ENCODE results near the gene KRTAP12-2.
"Not testable (repeated sequence)": the region's sequence is repeated elsewhere in the genome, so short reads cannot be mapped to it uniquely, and the experiment has no call there.

Gene KRTAP12-2

GRCh38 chr21:44695184-44695583 lies 28.5 kb upstream of the KRTAP12-2 start:
- Histone ChIP-seq H3K9me3 (ENCODE audit: control insufficient read depth, low read length) (no peaks in the 10 kb centered on the region), H3K27ac (ENCODE audit: insufficient read depth, low read depth, low read length, poor library complexity, severe bottlenecking) (no peak overlapping the region), H3K4me3 (ENCODE audit: insufficient read depth, low read depth, low read length) (no peak overlapping the region), H3K36me3 (ENCODE audit: control insufficient read depth, insufficient read depth, low read length) (no peaks in the 10 kb centered on the region), H3K27me3 (ENCODE audit: control insufficient read depth, insufficient read depth, low read length, poor library complexity, severe bottlenecking) (no peaks in the 10 kb centered on the region), H3K4me1 (ENCODE audit: control insufficient read depth, insufficient read depth, low read length) (peaks cover 30% of the 10 kb centered on the region)
- 73 to 78% methylated on average over 8 of the region's 8 CpGs for WGBS, 2 experiments

GRCh38 chr21:44694776-44695175 lies 28.0 kb upstream of the KRTAP12-2 start:
- Histone ChIP-seq H3K27me3 (ENCODE audit: control insufficient read depth, insufficient read depth, low read length, poor library complexity, severe bottlenecking) (no peaks in the 10 kb centered on the region), H3K9me3 (ENCODE audit: control insufficient read depth, low read length) (no peaks in the 10 kb centered on the region), H3K36me3 (ENCODE audit: control insufficient read depth, insufficient read depth, low read length) (no peaks in the 10 kb centered on the region), H3K4me3 (ENCODE audit: insufficient read depth, low read depth, low read length) (no peak overlapping the region), H3K27ac (ENCODE audit: insufficient read depth, low read depth, low read length, poor library complexity, severe bottlenecking) (no peak overlapping the region), H3K4me1 (ENCODE audit: control insufficient read depth, insufficient read depth, low read length) (peaks cover 26% of the 10 kb centered on the region)
- WGBS, 2 experiments: 88 to 89% methylated on average over 11 of the region's 11 CpGs

- H3K27ac ChIP-seq (ENCODE audit: insufficient read depth, low read depth, low read length, poor library complexity, severe bottlenecking): no peak overlapping the region
- H3K9me3 ChIP-seq (ENCODE audit: control insufficient read depth, low read length): no peaks in the 10 kb centered on the region
- no peaks in the 10 kb centered on the region for H3K27me3 ChIP-seq (ENCODE audit: control insufficient read depth, insufficient read depth, low read length, poor library complexity, severe bottlenecking)
- H3K36me3 ChIP-seq (ENCODE audit: control insufficient read depth, insufficient read depth, low read length): no peaks in the 10 kb centered on the region
- WGBS, 2 experiments: 60 to 75% methylated on average over 2 of the region's 2 CpGs
- H3K4me1 ChIP-seq (ENCODE audit: control insufficient read depth, insufficient read depth, low read length): peaks cover 16% of the 10 kb centered on the region
- H3K4me3 ChIP-seq (ENCODE audit: insufficient read depth, low read depth, low read length): no peak overlapping the region
Observed at GRCh38 chr21:44692798-44693512, 26.2 kb upstream of the KRTAP12-2 start.

GRCh38 chr21:44691686-44692085 lies 25.0 kb upstream of the KRTAP12-2 start:
- Histone ChIP-seq H3K36me3 (ENCODE audit: control insufficient read depth, insufficient read depth, low read length) (no peaks in the 10 kb centered on the region), H3K27ac (ENCODE audit: insufficient read depth, low read depth, low read length, poor library complexity, severe bottlenecking) (no peak overlapping the region)

GRCh38 chr21:44689740-44690139 lies 23.0 kb upstream of the KRTAP12-2 start:
- not testable (repeated sequence) for H3K27me3 ChIP-seq (ENCODE audit: control insufficient read depth, insufficient read depth, low read length, poor library complexity, severe bottlenecking); H3K27ac ChIP-seq (ENCODE audit: insufficient read depth, low read depth, low read length, poor library complexity, severe bottlenecking); H3K9me3 ChIP-seq (ENCODE audit: control insufficient read depth, low read length); H3K4me3 ChIP-seq (ENCODE audit: insufficient read depth, low read depth, low read length); H3K36me3 ChIP-seq (ENCODE audit: control insufficient read depth, insufficient read depth, low read length)
- WGBS, 2 experiments: 90 to 91% methylated on average over 3 of the region's 3 CpGs
- peaks cover 14% of the 10 kb centered on the region for H3K4me1 ChIP-seq (ENCODE audit: control insufficient read depth, insufficient read depth, low read length)

More at GRCh38 chr21:44691686-44692085, 25.0 kb upstream of the KRTAP12-2 start:
- 74 to 79% methylated on average over 2 of the region's 2 CpGs for WGBS, 2 experiments
- Histone ChIP-seq H3K27me3 (ENCODE audit: control insufficient read depth, insufficient read depth, low read length, poor library complexity, severe bottlenecking) (no peaks in the 10 kb centered on the region), H3K4me1 (ENCODE audit: control insufficient read depth, insufficient read depth, low read length) (peaks cover 19% of the 10 kb centered on the region), H3K4me3 (ENCODE audit: insufficient read depth, low read depth, low read length) (no peak overlapping the region), H3K9me3 (ENCODE audit: control insufficient read depth, low read length) (no peaks in the 10 kb centered on the region)

GRCh38 chr21:44687671-44688070 lies 20.9 kb upstream of the KRTAP12-2 start:
- no peaks in the 10 kb centered on the region for H3K27me3 ChIP-seq (ENCODE audit: control insufficient read depth, insufficient read depth, low read length, poor library complexity, severe bottlenecking)

GRCh38 chr21:44686843-44687561 lies 20.3 kb upstream of the KRTAP12-2 start:
- Histone ChIP-seq H3K27ac (ENCODE audit: insufficient read depth, low read depth, low read length, poor library complexity, severe bottlenecking) (peak overlapping the region; percentile 46), H3K27me3 (ENCODE audit: control insufficient read depth, insufficient read depth, low read length, poor library complexity, severe bottlenecking) (no peaks in the 10 kb centered on the region), H3K4me1 (ENCODE audit: control insufficient read depth, insufficient read depth, low read length) (peaks cover 14% of the 10 kb centered on the region), H3K4me3 (ENCODE audit: insufficient read depth, low read depth, low read length) (no peak overlapping the region), H3K36me3 (ENCODE audit: control insufficient read depth, insufficient read depth, low read length) (no peaks in the 10 kb centered on the region), H3K9me3 (ENCODE audit: control insufficient read depth, low read length) (no peaks in the 10 kb centered on the region)
- WGBS, 2 experiments: 74% methylated on average over 25 of the region's 25 CpGs

More at GRCh38 chr21:44687671-44688070, 20.9 kb upstream of the KRTAP12-2 start:
- 87 to 90% methylated on average over 10 to 11 of the region's 11 CpGs for WGBS, 2 experiments
- H3K36me3 ChIP-seq (ENCODE audit: control insufficient read depth, insufficient read depth, low read length): no peaks in the 10 kb centered on the region
- no peak overlapping the region for H3K4me3 ChIP-seq (ENCODE audit: insufficient read depth, low read depth, low read length)
- peaks cover 14% of the 10 kb centered on the region for H3K4me1 ChIP-seq (ENCODE audit: control insufficient read depth, insufficient read depth, low read length)
- H3K9me3 ChIP-seq (ENCODE audit: control insufficient read depth, low read length): no peaks in the 10 kb centered on the region
- no peak overlapping the region for H3K27ac ChIP-seq (ENCODE audit: insufficient read depth, low read depth, low read length, poor library complexity, severe bottlenecking)

GRCh38 chr21:44686000-44686781 lies 19.5 kb upstream of the KRTAP12-2 start:
- H3K27me3 ChIP-seq (ENCODE audit: control insufficient read depth, insufficient read depth, low read length, poor library complexity, severe bottlenecking): no peaks in the 10 kb centered on the region
- no peaks in the 10 kb centered on the region for H3K36me3 ChIP-seq (ENCODE audit: control insufficient read depth, insufficient read depth, low read length)
- peaks cover 14% of the 10 kb centered on the region for H3K4me1 ChIP-seq (ENCODE audit: control insufficient read depth, insufficient read depth, low read length)
- no peak overlapping the region for H3K4me3 ChIP-seq (ENCODE audit: insufficient read depth, low read depth, low read length)
- no peaks in the 10 kb centered on the region for H3K9me3 ChIP-seq (ENCODE audit: control insufficient read depth, low read length)
- H3K27ac ChIP-seq (ENCODE audit: insufficient read depth, low read depth, low read length, poor library complexity, severe bottlenecking): no peak overlapping the region
- 26 to 28% methylated on average over 14 of the region's 14 CpGs for WGBS, 2 experiments

GRCh38 chr21:44685050-44685449 lies 18.3 kb upstream of the KRTAP12-2 start:
- WGBS, 2 experiments: 88 to 91% methylated on average over 6 of the region's 6 CpGs
- not testable (repeated sequence) for H3K36me3 ChIP-seq (ENCODE audit: control insufficient read depth, insufficient read depth, low read length); H3K4me3 ChIP-seq (ENCODE audit: insufficient read depth, low read depth, low read length); H3K27me3 ChIP-seq (ENCODE audit: control insufficient read depth, insufficient read depth, low read length, poor library complexity, severe bottlenecking); H3K27ac ChIP-seq (ENCODE audit: insufficient read depth, low read depth, low read length, poor library complexity, severe bottlenecking); H3K9me3 ChIP-seq (ENCODE audit: control insufficient read depth, low read length)
- H3K4me1 ChIP-seq (ENCODE audit: control insufficient read depth, insufficient read depth, low read length): peaks cover 14% of the 10 kb centered on the region

- Histone ChIP-seq H3K27me3 (ENCODE audit: control insufficient read depth, insufficient read depth, low read length, poor library complexity, severe bottlenecking) (no peaks in the 10 kb centered on the region), H3K9me3 (ENCODE audit: control insufficient read depth, low read length) (no peaks in the 10 kb centered on the region), H3K27ac (ENCODE audit: insufficient read depth, low read depth, low read length, poor library complexity, severe bottlenecking) (no peak overlapping the region), H3K4me3 (ENCODE audit: insufficient read depth, low read depth, low read length) (no peak overlapping the region), H3K36me3 (ENCODE audit: control insufficient read depth, insufficient read depth, low read length) (no peaks in the 10 kb centered on the region), H3K4me1 (ENCODE audit: control insufficient read depth, insufficient read depth, low read length) (peaks cover 14% of the 10 kb centered on the region)
- WGBS, 2 experiments: 86 to 87% methylated on average over 6 of the region's 6 CpGs
Observed at GRCh38 chr21:44684483-44684882, 17.8 kb upstream of the KRTAP12-2 start.
